Smooth muscle cell (in vitro differentiated cells): ENCODE data around the gene MYO9A. TPM values are rescaled to one million over a fixed set of nuclear protein-coding genes. Genes with fewer than 3 reads are reported as not detected.

ENCODE experiments used
- DNase-seq: peaks from one replicate; lab custom pipeline; 2025; ENCODE audit not compliant: unreplicated experiment; lab: John Stamatoyannopoulos, UW
- H2AFZ ChIP-seq: fragments of 200-600 bp; sonication (generic); 2 replicates; pipeline ENCODE4 v1.6.0; 2016; ENCODE audit warnings: antibody characterized with exemption, low read depth, mild to moderate bottlenecking
- H3F3A ChIP-seq: fragments of 200-600 bp; sonication (generic); 2 replicates; pipeline ENCODE4 v1.6.0; 2017; ENCODE audit warnings: antibody characterized with exemption, low read depth
- H3K27ac ChIP-seq: fragments of 200-600 bp; sonication (generic); 2 replicates; pipeline ENCODE4 v1.5.1; 2016; ENCODE audit warnings: low read depth, mild to moderate bottlenecking
- H3K27me3 ChIP-seq: fragments of 200-600 bp; sonication (generic); 2 replicates; pipeline ENCODE4 v1.6.1; 2016; ENCODE audit warnings: low read depth, mild to moderate bottlenecking
- H3K36me3 ChIP-seq: fragments of 200-600 bp; sonication (generic); 2 replicates; pipeline ENCODE4 v1.5.1; 2016; ENCODE audit warnings: low read depth
- H3K4me1 ChIP-seq: fragments of 200-600 bp; sonication (generic); 2 replicates; pipeline ENCODE4 v1.5.1; 2016; ENCODE audit warnings: low read depth
- H3K4me2 ChIP-seq: fragments of 200-600 bp; sonication (generic); 2 replicates; pipeline ENCODE4 v1.6.0; 2016; ENCODE audit warnings: mild to moderate bottlenecking
- H3K4me3 ChIP-seq: fragments of 200-600 bp; sonication (generic); 2 replicates; pipeline ENCODE4 v1.5.1; 2016; ENCODE audit warnings: mild to moderate bottlenecking
- H3K79me2 ChIP-seq: fragments of 200-600 bp; sonication (generic); 2 replicates; pipeline ENCODE4 v1.6.0; 2016; ENCODE audit warnings: low read depth, mild to moderate bottlenecking
- H3K9ac ChIP-seq: fragments of 200-600 bp; sonication (generic); 2 replicates; pipeline ENCODE4 v1.6.0; 2016; ENCODE audit warnings: low read depth
- H3K9me3 ChIP-seq: fragments of 200-600 bp; sonication (generic); replicated peaks from 2 replicates; pipeline ENCODE4 v1.5.1; 2016; ENCODE audit warnings: low read depth
- H4K20me1 ChIP-seq: fragments of 200-600 bp; sonication (generic); 2 replicates; pipeline ENCODE4 v1.6.0; 2016; ENCODE audit warnings: low read depth
- WGBS: methylation state at CpG from one replicate; pipeline ENCODE4 v1.1.7; 2016; ENCODE audit warnings: low lambda C conversion rate; 5-methylcytosine and 5-hydroxymethylcytosine counted together
- polyA plus RNA-seq: library from polyadenylated mRNA; unstranded; fragments of >200 nt; fragmentation: Nextera tagmentation; extraction: Ambion mirVana; gene quantifications from 2 replicates; pipeline ENCODE4 v1.2.1, GENCODE V29; 2016
- total RNA-seq: library from RNA; depleted of rRNA; stranded (reverse); fragments of >200 nt; gene quantifications from 2 replicates; pipeline ENCODE4 v1.2.3, GENCODE V29; 2014
- TF ChIP-seq, protein P1 (sequence below): fragments of 200-600 bp; sonication (generic); IDR thresholded peaks from 2 replicates; pipeline ENCODE4 v1.5.1; 2017; ENCODE audit warnings: borderline replicate concordance, mild to moderate bottlenecking, antibody characterized with exemption; ENCODE audit not compliant: insufficient read depth, poor library complexity, severe bottlenecking

MYO9A gene
- total and polyA plus RNA-seq, 2 experiments from 2014 or later: 10.7 to 36.9 TPM

GRCh38 chr15:71810256-71811035 lies 307.5 kb downstream of the MYO9A start, which contains the start of gene NR2E3:
TSS of gene NR2E3 (plus strand) at chr15:71810554. CDS start at chr15:71810744, 190 bp downstream.
- Histone ChIP-seq H3K9ac (no peak within 1 kb of the TSS), H2AFZ (no peak within 1 kb of the TSS), H3F3A (no peaks in the 10 kb centered on the region), H3K79me2 (no peaks in the 10 kb centered on the region), H3K36me3 (no peaks in the 10 kb centered on the region), H3K27ac (no peak within 1 kb of the TSS), H3K4me3 (no peak within 1 kb of the TSS), H3K4me1 (peaks cover 23% of the 10 kb centered on the region), H3K9me3 (no peaks in the 10 kb centered on the region), H3K4me2 (no peak within 1 kb of the TSS), H3K27me3 (no peaks in the 10 kb centered on the region), H4K20me1 (no peaks in the 10 kb centered on the region)
- WGBS: 81% methylated on average over 16 of the region's 16 CpGs
- DNase-seq: no peak
- TF ChIP-seq, protein P1, sequence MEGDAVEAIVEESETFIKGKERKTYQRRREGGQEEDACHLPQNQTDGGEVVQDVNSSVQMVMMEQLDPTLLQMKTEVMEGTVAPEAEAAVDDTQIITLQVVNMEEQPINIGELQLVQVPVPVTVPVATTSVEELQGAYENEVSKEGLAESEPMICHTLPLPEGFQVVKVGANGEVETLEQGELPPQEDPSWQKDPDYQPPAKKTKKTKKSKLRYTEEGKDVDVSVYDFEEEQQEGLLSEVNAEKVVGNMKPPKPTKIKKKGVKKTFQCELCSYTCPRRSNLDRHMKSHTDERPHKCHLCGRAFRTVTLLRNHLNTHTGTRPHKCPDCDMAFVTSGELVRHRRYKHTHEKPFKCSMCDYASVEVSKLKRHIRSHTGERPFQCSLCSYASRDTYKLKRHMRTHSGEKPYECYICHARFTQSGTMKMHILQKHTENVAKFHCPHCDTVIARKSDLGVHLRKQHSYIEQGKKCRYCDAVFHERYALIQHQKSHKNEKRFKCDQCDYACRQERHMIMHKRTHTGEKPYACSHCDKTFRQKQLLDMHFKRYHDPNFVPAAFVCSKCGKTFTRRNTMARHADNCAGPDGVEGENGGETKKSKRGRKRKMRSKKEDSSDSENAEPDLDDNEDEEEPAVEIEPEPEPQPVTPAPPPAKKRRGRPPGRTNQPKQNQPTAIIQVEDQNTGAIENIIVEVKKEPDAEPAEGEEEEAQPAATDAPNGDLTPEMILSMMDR: no peak

- no peaks in the 10 kb centered on the region for H3K9me3 ChIP-seq
- no peak overlapping the region for H3K27ac ChIP-seq
- no peaks in the 10 kb centered on the region for H3F3A ChIP-seq
- no peak overlapping the region for H3K4me2 ChIP-seq
- H3K36me3 ChIP-seq: no peaks in the 10 kb centered on the region
- no peaks in the 10 kb centered on the region for H4K20me1 ChIP-seq
- H3K79me2 ChIP-seq: no peaks in the 10 kb centered on the region
- no peaks in the 10 kb centered on the region for H3K27me3 ChIP-seq
- DNase-seq: no peak
- TF ChIP-seq, protein P1: no peak
- 90% methylated on average over 8 of the region's 8 CpGs for WGBS
- H3K9ac ChIP-seq: no peak overlapping the region
- peaks cover 23% of the 10 kb centered on the region for H3K4me1 ChIP-seq
- no peak overlapping the region for H3K4me3 ChIP-seq
- no peak overlapping the region for H2AFZ ChIP-seq
Observed at GRCh38 chr15:71809346-71809745, 308.6 kb downstream of the MYO9A start.

GRCh38 chr15:71808311-71809020 lies 309.5 kb downstream of the MYO9A start:
- H3K4me1 ChIP-seq: peaks cover 23% of the 10 kb centered on the region
- H3K79me2 ChIP-seq: no peaks in the 10 kb centered on the region
- WGBS: 67% methylated on average over 18 of the region's 18 CpGs
- H3K36me3 ChIP-seq: no peaks in the 10 kb centered on the region
- TF ChIP-seq, protein P1: no peak
- H3K9me3 ChIP-seq: no peaks in the 10 kb centered on the region
- H3K4me3 ChIP-seq: no peak overlapping the region
- H3K27me3 ChIP-seq: no peaks in the 10 kb centered on the region
- no peak overlapping the region for H3K27ac ChIP-seq
- no peak for DNase-seq
- no peak overlapping the region for H3K4me2 ChIP-seq
- no peaks in the 10 kb centered on the region for H4K20me1 ChIP-seq
- H3F3A ChIP-seq: no peaks in the 10 kb centered on the region
- no peak overlapping the region for H3K9ac ChIP-seq
- no peak overlapping the region for H2AFZ ChIP-seq
